Activated naive CD8-positive, alpha-beta T cell treated with anti-CD3 and anti-CD28 coated beads for 36 hours (primary cell): ENCODE results near the gene PDE4D. TPM values are rescaled to one million over a fixed set of nuclear protein-coding genes. Genes with fewer than 3 reads are reported as not detected.

Source experiments
- DNase-seq: peaks from one replicate; pipeline ENCODE4 v3.0.0; 2021
- H3K27ac Mint-ChIP-seq: one replicate; pipeline ENCODE4 v1.8.0; 2022; ENCODE audit warnings: mild to moderate bottlenecking, moderate library complexity, mixed read lengths
- H3K27me3 Mint-ChIP-seq: one replicate; pipeline ENCODE4 v1.8.0; 2022; ENCODE audit warnings: mild to moderate bottlenecking, mixed read lengths
- H3K36me3 Mint-ChIP-seq: one replicate; pipeline ENCODE4 v1.8.0; 2021; ENCODE audit warnings: mild to moderate bottlenecking, mixed read lengths
- H3K4me1 Mint-ChIP-seq: one replicate; pipeline ENCODE4 v1.8.0; 2021; ENCODE audit warnings: mixed read lengths
- H3K4me3 Mint-ChIP-seq: one replicate; pipeline ENCODE4 v1.8.0; 2022; ENCODE audit warnings: mild to moderate bottlenecking, moderate library complexity, mixed read lengths
- H3K9me3 Mint-ChIP-seq: one replicate; pipeline ENCODE4 v1.8.0; 2022; ENCODE audit warnings: mixed read lengths
- total RNA-seq, 2 experiments: library from RNA; stranded (reverse); gene quantifications; one replicate each; pipeline ENCODE4 v1.2.3, GENCODE V29; 2021

The PDE4D gene
- total RNA-seq, 2 experiments from 2014 or later: 40.7 TPM

- no peak overlapping the region for H3K4me3 Mint-ChIP-seq
- no peaks in the 10 kb centered on the region for H3K9me3 Mint-ChIP-seq
- H3K36me3 Mint-ChIP-seq: no peaks in the 10 kb centered on the region
- no peak for DNase-seq
- no peaks in the 10 kb centered on the region for H3K4me1 Mint-ChIP-seq
- no peak overlapping the region for H3K27ac Mint-ChIP-seq
- H3K27me3 Mint-ChIP-seq: peaks cover 4% of the 10 kb centered on the region
Observed at GRCh38 chr5:59460368-59461153, 433.0 kb downstream of the PDE4D start.

GRCh38 chr5:59458966-59459729 lies 434.4 kb downstream of the PDE4D start:
- peaks cover 4% of the 10 kb centered on the region for H3K27me3 Mint-ChIP-seq
- DNase-seq: no peak
- no peaks in the 10 kb centered on the region for H3K9me3 Mint-ChIP-seq

GRCh38 chr5:59458321-59458720 lies 435.2 kb downstream of the PDE4D start:
- peaks cover 4% of the 10 kb centered on the region for H3K27me3 Mint-ChIP-seq

More at GRCh38 chr5:59458966-59459729, 434.4 kb downstream of the PDE4D start:
- Mint-ChIP-seq H3K36me3 (no peaks in the 10 kb centered on the region), H3K27ac (no peak overlapping the region), H3K4me3 (no peak overlapping the region), H3K4me1 (no peaks in the 10 kb centered on the region)

GRCh38 chr5:59449905-59450644 lies 443.5 kb downstream of the PDE4D start:
- no peak overlapping the region for H3K27ac Mint-ChIP-seq
- DNase-seq: no peak
- H3K4me3 Mint-ChIP-seq: no peak overlapping the region
- no peaks in the 10 kb centered on the region for H3K27me3 Mint-ChIP-seq
- no peaks in the 10 kb centered on the region for H3K4me1 Mint-ChIP-seq
- H3K9me3 Mint-ChIP-seq: no peaks in the 10 kb centered on the region
- H3K36me3 Mint-ChIP-seq: no peaks in the 10 kb centered on the region

More at GRCh38 chr5:59458321-59458720, 435.2 kb downstream of the PDE4D start:
- H3K4me1 Mint-ChIP-seq: no peaks in the 10 kb centered on the region
- no peaks in the 10 kb centered on the region for H3K9me3 Mint-ChIP-seq
- no peak overlapping the region for H3K4me3 Mint-ChIP-seq
- H3K27ac Mint-ChIP-seq: no peak overlapping the region
- H3K36me3 Mint-ChIP-seq: no peaks in the 10 kb centered on the region
- no peak for DNase-seq

GRCh38 chr5:59446356-59446755 lies 447.2 kb downstream of the PDE4D start:
- no peaks in the 10 kb centered on the region for H3K9me3 Mint-ChIP-seq
- no peak overlapping the region for H3K27ac Mint-ChIP-seq
- no peaks in the 10 kb centered on the region for H3K36me3 Mint-ChIP-seq
- H3K4me1 Mint-ChIP-seq: no peaks in the 10 kb centered on the region
- no peak for DNase-seq
- peaks cover 3% of the 10 kb centered on the region for H3K27me3 Mint-ChIP-seq
- H3K4me3 Mint-ChIP-seq: no peak overlapping the region

- Mint-ChIP-seq H3K27me3 (peaks cover 3% of the 10 kb centered on the region), H3K27ac (no peak overlapping the region), H3K9me3 (no peaks in the 10 kb centered on the region), H3K4me3 (no peak overlapping the region), H3K4me1 (no peaks in the 10 kb centered on the region), H3K36me3 (no peaks in the 10 kb centered on the region)
- DNase-seq: no peak
Observed at GRCh38 chr5:59445741-59446140, 447.8 kb downstream of the PDE4D start.

GRCh38 chr5:59439303-59439702 lies 454.2 kb downstream of the PDE4D start:
- H3K27ac Mint-ChIP-seq: no peak overlapping the region

GRCh38 chr5:59437176-59437575 lies 456.4 kb downstream of the PDE4D start:
- H3K4me1 Mint-ChIP-seq: no peaks in the 10 kb centered on the region
- no peaks in the 10 kb centered on the region for H3K9me3 Mint-ChIP-seq
- no peaks in the 10 kb centered on the region for H3K36me3 Mint-ChIP-seq
- DNase-seq: no peak
- no peak overlapping the region for H3K4me3 Mint-ChIP-seq
- H3K27ac Mint-ChIP-seq: no peak overlapping the region
- H3K27me3 Mint-ChIP-seq: no peaks in the 10 kb centered on the region

More at GRCh38 chr5:59439303-59439702, 454.2 kb downstream of the PDE4D start:
- no peak overlapping the region for H3K4me3 Mint-ChIP-seq
- H3K27me3 Mint-ChIP-seq: peaks cover 3% of the 10 kb centered on the region
- H3K9me3 Mint-ChIP-seq: no peaks in the 10 kb centered on the region
- H3K36me3 Mint-ChIP-seq: no peaks in the 10 kb centered on the region
- H3K4me1 Mint-ChIP-seq: no peaks in the 10 kb centered on the region
- DNase-seq: no peak

- Mint-ChIP-seq H3K4me1 (no peaks in the 10 kb centered on the region), H3K4me3 (no peak overlapping the region), H3K9me3 (no peaks in the 10 kb centered on the region), H3K27ac (no peak overlapping the region), H3K36me3 (no peaks in the 10 kb centered on the region), H3K27me3 (no peaks in the 10 kb centered on the region)
- no peak for DNase-seq
Observed at GRCh38 chr5:59436364-59437148, 457.0 kb downstream of the PDE4D start.

- peaks cover 6% of the 10 kb centered on the region for H3K27me3 Mint-ChIP-seq
- no peak overlapping the region for H3K27ac Mint-ChIP-seq
- H3K4me3 Mint-ChIP-seq: no peak overlapping the region
- H3K4me1 Mint-ChIP-seq: no peaks in the 10 kb centered on the region
- H3K36me3 Mint-ChIP-seq: no peaks in the 10 kb centered on the region
- DNase-seq: no peak
- H3K9me3 Mint-ChIP-seq: no peaks in the 10 kb centered on the region
Observed at GRCh38 chr5:59433174-59433573, 460.4 kb downstream of the PDE4D start.

- no peaks in the 10 kb centered on the region for H3K9me3 Mint-ChIP-seq
- no peaks in the 10 kb centered on the region for H3K36me3 Mint-ChIP-seq
- no peaks in the 10 kb centered on the region for H3K4me1 Mint-ChIP-seq
- DNase-seq: no peak
- H3K27me3 Mint-ChIP-seq: peaks cover 8% of the 10 kb centered on the region
- no peak overlapping the region for H3K27ac Mint-ChIP-seq
- no peak overlapping the region for H3K4me3 Mint-ChIP-seq
Observed at GRCh38 chr5:59430066-59430685, 463.4 kb downstream of the PDE4D start.

GRCh38 chr5:59428391-59428790 lies 465.1 kb downstream of the PDE4D start:
- Mint-ChIP-seq H3K36me3 (no peaks in the 10 kb centered on the region), H3K4me1 (no peaks in the 10 kb centered on the region), H3K27me3 (peaks cover 8% of the 10 kb centered on the region), H3K4me3 (no peak overlapping the region), H3K9me3 (no peaks in the 10 kb centered on the region), H3K27ac (no peak overlapping the region)
- no peak for DNase-seq

GRCh38 chr5:59424515-59424914 lies 469.0 kb downstream of the PDE4D start:
- no peaks in the 10 kb centered on the region for H3K4me1 Mint-ChIP-seq
- DNase-seq: no peak
- H3K27ac Mint-ChIP-seq: no peak overlapping the region
- no peak overlapping the region for H3K4me3 Mint-ChIP-seq
- peaks cover 11% of the 10 kb centered on the region for H3K27me3 Mint-ChIP-seq
- no peaks in the 10 kb centered on the region for H3K36me3 Mint-ChIP-seq
- H3K9me3 Mint-ChIP-seq: no peaks in the 10 kb centered on the region

GRCh38 chr5:59423021-59423420 lies 470.5 kb downstream of the PDE4D start:
- Mint-ChIP-seq H3K9me3 (no peaks in the 10 kb centered on the region), H3K27ac (no peak overlapping the region), H3K4me1 (no peaks in the 10 kb centered on the region), H3K27me3 (peaks cover 3% of the 10 kb centered on the region), H3K36me3 (no peaks in the 10 kb centered on the region), H3K4me3 (no peak overlapping the region)
- no peak for DNase-seq
